Neutrophil (primary cell): ENCODE data around the gene ST8SIA3.
"Not testable (repeated sequence)": the region's sequence is repeated elsewhere in the genome, so short reads cannot be mapped to it uniquely, and the experiment has no call there.

Source experiments
- H3K27ac ChIP-seq: fragments of 200-600 bp; sonication (generic); 2 replicates; pipeline ENCODE4 v1.5.1; 2016; ENCODE audit warnings: mild to moderate bottlenecking, moderate library complexity
- H3K27me3 ChIP-seq: fragments of 200-600 bp; sonication (generic); 2 replicates; pipeline ENCODE4 v1.6.0; 2016; ENCODE audit warnings: mild to moderate bottlenecking
- H3K36me3 ChIP-seq: fragments of 200-600 bp; sonication (generic); 2 replicates; pipeline ENCODE4 v1.5.1; 2017
- H3K4me1 ChIP-seq, 2 experiments: fragments of 200-600 bp in 1 of 2; sonication (generic) in 1 of 2; 1 replicate in 1 of 2; 2 replicates in 1 of 2; pipeline versions ENCODE4 v1.5.1 to v1.6.1; 2013 to 2016; ENCODE audit warnings: low read depth in 1 of 2, low read length in 1 of 2, mild to moderate bottlenecking in 1 of 2, moderate library complexity in 1 of 2; ENCODE audit not compliant: control insufficient read depth in 1 of 2, insufficient read depth in 1 of 2
- H3K4me3 ChIP-seq, 2 experiments: fragments of 200-600 bp in 1 of 2; sonication (generic) in 1 of 2; 1 replicate in 1 of 2; 2 replicates in 1 of 2; pipeline ENCODE4 v1.5.1; 2013 to 2016; ENCODE audit warnings: low read depth in 1 of 2, low read length in 1 of 2, mild to moderate bottlenecking in 1 of 2, moderate library complexity in 1 of 2
- H3K9me3 ChIP-seq: fragments of 200-600 bp; sonication (generic); 2 replicates; pipeline ENCODE4 v1.5.1; 2016
- CTCF ChIP-seq: fragments of 200-600 bp; sonication (generic); IDR thresholded peaks from 2 replicates; pipeline ENCODE4 v1.5.1; 2016; ENCODE audit warnings: antibody characterized with exemption

The ST8SIA3 gene

GRCh38 chr18:57366528-57367081 lies 14.2 kb downstream of the ST8SIA3 start:
- H3K27me3 ChIP-seq = no peaks in the 10 kb centered on the region
- no peaks in the 10 kb centered on the region for H3K9me3 ChIP-seq
- no peak overlapping the region for H3K4me3 ChIP-seq
- H3K36me3 ChIP-seq = no peaks in the 10 kb centered on the region
- no peak overlapping the region for H3K27ac ChIP-seq
- H3K4me1 ChIP-seq = no peaks in the 10 kb centered on the region
- TF ChIP-seq CTCF = no peak

- no peak overlapping the region for H3K4me3 ChIP-seq
- TF ChIP-seq CTCF = no peak
- no peaks in the 10 kb centered on the region for H3K36me3 ChIP-seq
- no peak overlapping the region for H3K27ac ChIP-seq
- H3K27me3 ChIP-seq = no peaks in the 10 kb centered on the region
- no peaks in the 10 kb centered on the region for H3K4me1 ChIP-seq
- H3K9me3 ChIP-seq = no peaks in the 10 kb centered on the region
Measured at GRCh38 chr18:57372444-57372843, 20.1 kb downstream of the ST8SIA3 start.

- Histone ChIP-seq H3K27ac (no peak overlapping the region), H3K4me3 (no peak overlapping the region), H3K4me1 (no peaks in the 10 kb centered on the region), H3K36me3 (no peaks in the 10 kb centered on the region), H3K27me3 (no peaks in the 10 kb centered on the region), H3K9me3 (no peaks in the 10 kb centered on the region)
- no peak for TF ChIP-seq CTCF
Measured at GRCh38 chr18:57373017-57373416, 20.7 kb downstream of the ST8SIA3 start.

- H3K4me1 ChIP-seq = no peaks in the 10 kb centered on the region
- no peaks in the 10 kb centered on the region for H3K36me3 ChIP-seq
- no peak overlapping the region for H3K4me3 ChIP-seq
- H3K27me3 ChIP-seq = peaks cover 3% of the 10 kb centered on the region
- no peaks in the 10 kb centered on the region for H3K9me3 ChIP-seq
- no peak for TF ChIP-seq CTCF
- no peak overlapping the region for H3K27ac ChIP-seq
Measured at GRCh38 chr18:57376503-57376902, 24.1 kb downstream of the ST8SIA3 start.

- no peaks in the 10 kb centered on the region for H3K9me3 ChIP-seq
- H3K27me3 ChIP-seq = no peaks in the 10 kb centered on the region
- H3K4me1 ChIP-seq = no peaks in the 10 kb centered on the region
- no peak overlapping the region for H3K27ac ChIP-seq
- TF ChIP-seq CTCF = no peak
- no peaks in the 10 kb centered on the region for H3K36me3 ChIP-seq
- H3K4me3 ChIP-seq = no peak overlapping the region
Measured at GRCh38 chr18:57389271-57389670, 36.9 kb downstream of the ST8SIA3 start.

GRCh38 chr18:57390044-57390443 lies 37.7 kb downstream of the ST8SIA3 start:
- H3K27ac ChIP-seq = no peak overlapping the region
- no peaks in the 10 kb centered on the region for H3K27me3 ChIP-seq
- no peak overlapping the region for H3K4me3 ChIP-seq
- H3K9me3 ChIP-seq = no peaks in the 10 kb centered on the region
- H3K36me3 ChIP-seq = no peaks in the 10 kb centered on the region
- TF ChIP-seq CTCF = no peak
- H3K4me1 ChIP-seq = no peaks in the 10 kb centered on the region

GRCh38 chr18:57394749-57395148 lies 42.4 kb downstream of the ST8SIA3 start:
- H3K4me1 ChIP-seq, H3K9me3 ChIP-seq, H3K4me3 ChIP-seq, H3K27ac ChIP-seq, H3K36me3 ChIP-seq, H3K27me3 ChIP-seq: not testable (repeated sequence)

- not testable (repeated sequence) for H3K27me3 ChIP-seq, H3K9me3 ChIP-seq, H3K36me3 ChIP-seq, H3K27ac ChIP-seq, H3K4me1 ChIP-seq, H3K4me3 ChIP-seq
Measured at GRCh38 chr18:57396831-57397230, 44.5 kb downstream of the ST8SIA3 start.
